ENCODE results near the gene TCTA.

TCTA gene

DNA sequence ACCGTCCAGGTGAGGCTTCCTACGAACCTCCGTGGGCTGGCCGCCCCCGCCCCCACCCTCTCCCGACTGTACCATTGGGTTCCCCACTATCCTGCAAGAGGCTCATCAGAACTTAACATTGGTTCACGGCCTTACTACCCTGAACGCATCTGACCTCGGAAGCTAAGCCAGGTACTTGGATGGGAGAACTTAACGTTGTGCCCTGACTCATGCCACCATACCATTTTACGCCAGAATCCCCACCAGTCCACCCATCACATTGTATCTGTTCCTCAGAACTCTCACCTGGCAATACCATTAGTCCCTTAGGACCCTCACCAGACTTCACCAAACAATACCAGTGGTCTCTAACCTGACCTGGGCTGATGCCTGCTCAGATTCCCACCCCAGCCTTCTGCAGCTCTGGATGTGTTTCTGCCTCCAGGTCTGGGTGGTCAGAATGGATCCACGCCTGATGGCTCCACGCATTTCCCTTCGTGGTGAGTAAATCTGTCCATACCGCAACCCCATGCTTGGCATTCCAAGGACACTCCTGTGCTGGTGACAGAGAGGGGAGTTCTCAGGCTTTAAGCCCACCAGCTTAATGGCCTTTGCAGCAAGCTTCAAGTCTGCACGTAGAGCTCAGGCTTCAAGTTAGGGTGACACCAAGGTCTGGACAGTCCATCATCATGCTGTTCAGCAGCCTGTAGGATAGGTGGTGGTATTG is 562 bp downstream of the TCTA start:
- Histone ChIP-seq H2AFZ (peak overlapping the region; percentile 86), H3K4me3 (ENCODE audit: low read depth, low read length) (peak overlapping the region; percentile 86), H3K4me2 (ENCODE audit: low read length) (peak overlapping the region; percentile 80), H3K27me3 (ENCODE audit: control insufficient read depth, insufficient read depth, low read length) (no peaks in the 10 kb centered on the region), H3K4me1 (peaks cover 23% of the 10 kb centered on the region), H3K9ac (peak overlapping the region; percentile 47), H3K79me2 (peaks cover 41% of the 10 kb centered on the region), H3K9me3 (ENCODE audit: control insufficient read depth, low read length) (no peaks in the 10 kb centered on the region), H3K36me3 (ENCODE audit: control insufficient read depth, insufficient read depth, low read length) (no peaks in the 10 kb centered on the region), H3K27ac (peak overlapping the region; percentile 87)
- TF ChIP-seq, protein P1, sequence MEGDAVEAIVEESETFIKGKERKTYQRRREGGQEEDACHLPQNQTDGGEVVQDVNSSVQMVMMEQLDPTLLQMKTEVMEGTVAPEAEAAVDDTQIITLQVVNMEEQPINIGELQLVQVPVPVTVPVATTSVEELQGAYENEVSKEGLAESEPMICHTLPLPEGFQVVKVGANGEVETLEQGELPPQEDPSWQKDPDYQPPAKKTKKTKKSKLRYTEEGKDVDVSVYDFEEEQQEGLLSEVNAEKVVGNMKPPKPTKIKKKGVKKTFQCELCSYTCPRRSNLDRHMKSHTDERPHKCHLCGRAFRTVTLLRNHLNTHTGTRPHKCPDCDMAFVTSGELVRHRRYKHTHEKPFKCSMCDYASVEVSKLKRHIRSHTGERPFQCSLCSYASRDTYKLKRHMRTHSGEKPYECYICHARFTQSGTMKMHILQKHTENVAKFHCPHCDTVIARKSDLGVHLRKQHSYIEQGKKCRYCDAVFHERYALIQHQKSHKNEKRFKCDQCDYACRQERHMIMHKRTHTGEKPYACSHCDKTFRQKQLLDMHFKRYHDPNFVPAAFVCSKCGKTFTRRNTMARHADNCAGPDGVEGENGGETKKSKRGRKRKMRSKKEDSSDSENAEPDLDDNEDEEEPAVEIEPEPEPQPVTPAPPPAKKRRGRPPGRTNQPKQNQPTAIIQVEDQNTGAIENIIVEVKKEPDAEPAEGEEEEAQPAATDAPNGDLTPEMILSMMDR (IDR thresholded peaks at IDR 0.05): no peak

DNA sequence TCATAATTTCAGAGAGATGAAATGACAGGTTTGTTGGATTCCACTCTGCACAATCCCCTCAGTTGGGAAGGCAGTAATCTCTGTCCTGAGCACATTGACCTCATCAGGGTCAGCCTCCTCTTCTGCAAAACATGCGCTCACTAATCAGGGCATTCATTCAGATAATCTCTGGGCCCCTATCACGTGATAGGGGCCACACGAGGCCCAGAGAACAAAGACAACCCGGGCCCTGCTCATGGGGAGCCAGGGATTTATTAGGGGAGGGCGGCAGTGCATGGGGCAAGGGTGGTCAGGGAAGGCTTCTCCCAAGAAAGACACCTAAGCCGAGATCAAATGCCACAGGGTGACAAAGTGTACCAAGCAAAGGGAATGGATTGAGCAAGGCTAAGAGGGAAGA is 1.1 kb downstream of the TCTA start:
- Histone ChIP-seq H3K27ac (peak overlapping the region; percentile 87), H3K9ac (no peak overlapping the region), H3K79me2 (peaks cover 38% of the 10 kb centered on the region), H3K36me3 (ENCODE audit: control insufficient read depth, insufficient read depth, low read length) (no peaks in the 10 kb centered on the region), H3K4me3 (ENCODE audit: low read depth, low read length) (peak overlapping the region; percentile 86), H3K4me2 (ENCODE audit: low read length) (peak overlapping the region; percentile 80), H3K27me3 (ENCODE audit: control insufficient read depth, insufficient read depth, low read length) (no peaks in the 10 kb centered on the region), H3K4me1 (peaks cover 23% of the 10 kb centered on the region), H2AFZ (no peak overlapping the region), H3K9me3 (ENCODE audit: control insufficient read depth, low read length) (no peaks in the 10 kb centered on the region)
- TF ChIP-seq, protein P1 (IDR thresholded peaks at IDR 0.05): no peak

DNA sequence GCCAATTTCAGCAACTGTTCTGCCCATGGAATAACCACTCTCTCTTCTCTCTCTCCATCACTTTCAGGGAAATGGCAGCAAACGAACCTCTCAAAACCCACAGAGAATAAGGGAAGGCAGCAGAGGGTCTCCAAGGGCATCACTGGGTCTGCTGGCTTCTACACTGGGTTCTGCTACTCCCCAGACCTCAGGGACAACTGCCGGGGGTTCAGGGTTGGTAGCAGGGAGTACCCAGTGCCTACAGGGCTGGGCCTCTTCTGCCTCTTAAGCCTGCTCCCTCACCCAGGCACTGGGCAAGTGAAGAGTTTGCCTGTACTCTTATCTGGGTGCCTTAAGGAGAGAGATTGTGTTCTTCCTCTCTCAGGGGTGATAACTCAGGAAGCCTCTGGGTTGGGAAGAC is 2.5 kb downstream of the TCTA start:
- TF ChIP-seq, protein P1 (IDR thresholded peaks at IDR 0.05): no peak
- Histone ChIP-seq H3K9ac (no peak overlapping the region), H3K36me3 (ENCODE audit: control insufficient read depth, insufficient read depth, low read length) (no peaks in the 10 kb centered on the region), H3K4me1 (peaks cover 23% of the 10 kb centered on the region), H2AFZ (no peak overlapping the region), H3K4me3 (ENCODE audit: low read depth, low read length) (no peak overlapping the region), H3K27me3 (ENCODE audit: control insufficient read depth, insufficient read depth, low read length) (no peaks in the 10 kb centered on the region), H3K4me2 (ENCODE audit: low read length) (no peak overlapping the region), H3K9me3 (ENCODE audit: control insufficient read depth, low read length) (no peaks in the 10 kb centered on the region), H3K79me2 (peaks cover 24% of the 10 kb centered on the region), H3K27ac (no peak overlapping the region)

DNA sequence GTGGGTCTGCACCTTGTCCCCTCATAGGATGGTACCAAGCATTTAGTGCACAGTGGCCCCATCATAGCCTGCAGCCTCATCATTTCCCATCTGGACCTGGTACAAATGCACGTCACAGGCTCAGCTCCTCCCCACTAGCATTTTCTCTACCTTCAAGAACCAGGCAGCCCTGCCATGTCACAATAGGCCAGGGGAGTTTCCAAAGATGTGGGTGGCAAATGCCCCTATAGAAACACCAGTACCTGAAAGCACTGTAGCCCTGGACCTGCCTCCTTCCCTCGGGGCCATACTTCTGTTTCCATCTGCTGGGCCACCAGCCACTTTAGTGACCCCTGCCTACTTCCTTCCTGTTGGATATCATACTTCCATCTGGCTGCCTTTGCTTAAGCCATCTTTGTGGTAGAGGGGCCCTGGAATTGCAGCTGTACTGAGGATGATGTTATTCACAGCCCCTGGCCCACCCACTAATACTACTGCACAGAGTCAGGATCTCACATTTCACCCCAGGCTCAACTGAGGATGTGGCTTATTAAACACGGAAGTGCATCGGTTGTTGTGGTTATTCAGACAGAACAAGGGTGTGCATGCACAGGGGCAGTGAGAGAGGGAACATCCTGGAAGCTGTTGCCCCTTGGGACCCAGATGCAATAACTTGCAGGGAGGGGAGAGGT is 3.8 kb downstream of the TCTA start:
- Histone ChIP-seq H3K4me1 (peaks cover 17% of the 10 kb centered on the region), H3K36me3 (ENCODE audit: control insufficient read depth, insufficient read depth, low read length) (no peaks in the 10 kb centered on the region)

More for the DNA sequence above, 3.8 kb downstream of the TCTA start:
- H3K4me2 ChIP-seq (ENCODE audit: low read length): no peak overlapping the region
- H3K9ac ChIP-seq: no peak overlapping the region
- TF ChIP-seq, protein P1 (IDR thresholded peaks at IDR 0.05): no peak
- no peak overlapping the region for H3K4me3 ChIP-seq (ENCODE audit: low read depth, low read length)
- peak overlapping the region; percentile 48 for H3K27ac ChIP-seq
- no peak overlapping the region for H2AFZ ChIP-seq
- no peaks in the 10 kb centered on the region for H3K27me3 ChIP-seq (ENCODE audit: control insufficient read depth, insufficient read depth, low read length)
- no peaks in the 10 kb centered on the region for H3K9me3 ChIP-seq (ENCODE audit: control insufficient read depth, low read length)
- peaks cover 12% of the 10 kb centered on the region for H3K79me2 ChIP-seq
